Activated CD4-positive, alpha-beta T cell treated with anti-CD3 and anti-CD28 coated beads, Interleukin-2, amount 50 U/mL, for 1 hour (primary cell): Measurements from ENCODE around the gene MED27.

Experiments
- DNase-seq: peaks from one replicate; pipeline ENCODE4 v3.0.0-alpha.2; 2020

Gene MED27

DNA sequence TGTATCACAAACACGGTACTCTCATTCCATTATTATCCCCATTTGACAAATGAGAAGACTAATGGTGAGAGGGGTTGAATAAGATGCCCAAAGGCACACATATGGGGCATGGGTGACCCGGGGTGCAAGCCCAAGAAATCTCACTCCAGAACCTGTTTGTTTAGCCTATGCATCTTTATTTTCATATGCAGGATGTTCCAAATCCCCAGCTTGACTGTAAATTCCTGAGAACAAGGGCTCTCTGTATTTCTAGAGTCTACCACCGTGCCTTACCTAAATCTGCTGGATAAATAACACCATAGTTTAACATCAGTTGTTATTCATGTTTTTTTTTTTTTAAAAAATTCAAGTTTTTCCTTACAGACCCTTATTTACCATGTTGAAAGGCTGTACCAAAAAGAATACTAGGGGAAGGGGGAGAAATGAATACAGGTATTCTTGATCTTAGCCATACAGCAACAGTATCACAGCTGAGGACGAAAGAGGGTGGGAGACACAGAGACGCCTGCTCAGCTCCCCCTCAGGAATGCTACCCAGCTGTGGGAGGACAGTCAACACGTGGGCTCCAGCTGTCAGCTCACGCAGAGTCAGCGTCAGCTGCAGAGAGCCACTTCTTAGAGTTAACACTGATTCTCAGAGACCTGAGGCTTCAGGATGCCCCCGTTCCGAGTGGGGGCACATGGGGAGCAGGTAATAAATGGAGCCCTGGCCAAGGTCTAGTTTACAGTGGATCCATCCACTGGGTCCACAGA, 86.6 kb downstream of the MED27 start:
- DNase-seq: no peak

- DNase-seq: no peak
Measured at GRCh38 chr9:131987232-131987631, 92.4 kb downstream of the MED27 start.

DNA sequence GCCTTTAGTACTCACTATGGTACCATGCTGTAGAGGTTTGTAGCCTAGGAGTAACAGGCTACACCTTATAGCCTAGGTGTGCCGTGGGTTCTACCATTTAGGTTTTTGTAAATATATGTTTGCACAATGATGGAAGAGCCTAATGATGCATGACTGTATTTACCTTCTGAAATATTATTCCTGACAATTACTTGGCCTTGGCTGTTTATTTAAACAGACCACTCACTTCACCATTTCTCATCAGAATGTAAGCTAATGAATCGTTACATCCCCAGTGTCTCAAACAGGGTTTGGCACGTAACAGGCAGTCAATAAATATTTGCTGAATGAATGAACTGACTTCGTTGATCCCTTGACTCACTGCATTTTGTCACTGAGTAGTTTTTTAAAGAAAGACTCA, 93.1 kb downstream of the MED27 start:
- no peak for DNase-seq

- DNase-seq: no peak
Measured at GRCh38 chr9:131986089-131986488, 93.6 kb downstream of the MED27 start.

DNA sequence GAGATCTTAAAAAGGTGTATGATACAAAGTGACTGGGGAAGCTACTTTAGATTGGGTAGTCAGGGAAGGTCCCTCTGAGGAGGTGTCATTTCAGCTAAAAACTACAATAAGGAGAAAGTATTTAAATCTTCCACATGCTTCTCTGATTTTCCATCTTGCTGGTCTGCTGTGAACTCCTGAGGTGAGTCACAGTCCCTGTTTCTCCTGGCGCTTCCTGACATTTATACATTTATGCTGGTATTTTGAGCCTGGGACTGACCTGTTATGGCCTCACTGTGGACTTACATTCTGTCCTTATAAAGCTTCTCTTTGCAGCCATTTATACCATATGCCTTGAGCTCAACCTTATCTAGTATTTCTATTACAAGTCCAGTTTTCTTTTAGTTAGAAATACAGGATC, 95.1 kb downstream of the MED27 start:
- DNase-seq: no peak

DNA sequence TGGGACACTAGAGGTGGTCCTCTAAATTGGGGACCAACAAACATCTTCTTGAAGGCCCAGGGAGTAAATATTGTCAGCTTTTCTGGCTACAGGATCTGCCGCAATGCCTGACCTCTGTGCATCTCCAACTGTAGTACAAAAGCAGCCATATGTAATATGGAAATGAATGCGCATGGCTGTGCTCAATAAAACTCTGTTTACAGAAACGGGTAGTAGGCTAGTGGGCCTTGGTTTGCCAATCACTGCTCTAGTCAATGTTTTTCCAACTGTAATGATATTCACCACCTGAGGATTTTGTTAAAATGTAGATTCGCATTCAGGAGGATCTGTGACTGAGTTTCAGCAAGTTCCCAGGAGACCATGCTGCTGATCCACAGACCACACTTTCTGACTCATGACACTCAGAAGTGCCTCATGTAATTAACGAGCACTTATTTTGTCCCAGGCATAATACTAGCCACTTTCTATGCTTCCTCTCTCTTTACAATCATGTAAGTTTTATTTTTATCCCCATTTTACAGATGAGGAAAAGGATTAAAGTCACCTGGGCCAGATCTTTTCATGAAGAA, 96.9 kb downstream of the MED27 start:
- DNase-seq: no peak

- no peak for DNase-seq
Measured at GRCh38 chr9:131982102-131982501, 97.6 kb downstream of the MED27 start.

GRCh38 chr9:131981116-131981776, 98.4 kb downstream of the MED27 start:
- DNase-seq: no peak

GRCh38 chr9:131980267-131981016, 99.2 kb downstream of the MED27 start:
- DNase-seq: no peak

- no peak for DNase-seq
Measured at GRCh38 chr9:131977109-131977838, 102.4 kb downstream of the MED27 start.

- DNase-seq: no peak
Measured at GRCh38 chr9:131976157-131977108, 103.2 kb downstream of the MED27 start.

DNA sequence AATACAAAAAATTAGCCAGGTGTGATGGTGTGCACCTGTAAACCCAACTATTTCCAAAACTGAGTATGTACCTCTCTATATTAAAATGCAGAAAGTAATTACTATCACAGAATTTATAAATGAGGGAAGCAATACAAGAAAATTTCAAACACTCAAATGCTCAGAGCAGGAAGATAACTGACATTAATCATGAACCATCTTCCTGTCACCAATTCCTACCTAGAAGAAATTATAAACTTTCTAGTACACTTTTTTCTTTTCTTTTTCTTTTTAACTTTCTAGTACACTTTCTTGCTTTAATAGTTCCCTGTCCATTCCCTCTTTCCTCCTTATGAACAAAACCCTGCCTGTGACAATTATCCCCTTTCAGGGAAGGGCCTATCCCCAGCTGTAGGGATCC, 106.8 kb downstream of the MED27 start:
- no peak for DNase-seq

- DNase-seq: no peak
Measured at GRCh38 chr9:131971482-131972074, 108.1 kb downstream of the MED27 start.

DNA sequence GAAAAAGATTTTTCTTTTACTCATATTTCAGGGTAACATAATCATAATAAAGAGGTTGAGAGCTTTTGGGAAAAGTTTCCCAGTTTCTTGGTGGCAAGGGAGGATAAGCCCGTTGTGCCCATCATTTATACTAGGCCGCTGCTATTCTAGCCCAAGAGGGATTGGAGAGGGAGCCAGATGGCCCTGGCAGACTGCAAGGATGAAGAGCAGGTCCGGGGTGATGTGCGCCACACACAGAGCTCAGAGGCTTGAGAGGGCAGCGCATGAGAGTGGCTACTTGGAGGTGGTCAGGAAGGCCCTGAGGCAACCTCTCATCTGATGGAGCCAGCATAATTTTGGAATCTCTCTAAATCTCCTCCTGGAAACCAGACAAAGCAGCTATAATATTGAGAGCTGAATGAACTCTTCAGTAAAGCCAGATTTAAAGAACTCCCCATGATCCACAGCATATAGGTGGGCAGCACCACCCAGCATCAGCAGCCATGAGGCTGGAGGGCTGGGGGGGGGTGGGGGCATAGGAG, 110.1 kb downstream of the MED27 start:
- DNase-seq: no peak

GRCh38 chr9:131968632-131969031, 111.0 kb downstream of the MED27 start:
- DNase-seq: no peak

GRCh38 chr9:131965841-131966240, 113.8 kb downstream of the MED27 start:
- DNase-seq: no peak

GRCh38 chr9:131965103-131965502, 114.6 kb downstream of the MED27 start:
- no peak for DNase-seq

GRCh38 chr9:131963072-131964030, 116.3 kb downstream of the MED27 start:
- DNase-seq: no peak

DNA sequence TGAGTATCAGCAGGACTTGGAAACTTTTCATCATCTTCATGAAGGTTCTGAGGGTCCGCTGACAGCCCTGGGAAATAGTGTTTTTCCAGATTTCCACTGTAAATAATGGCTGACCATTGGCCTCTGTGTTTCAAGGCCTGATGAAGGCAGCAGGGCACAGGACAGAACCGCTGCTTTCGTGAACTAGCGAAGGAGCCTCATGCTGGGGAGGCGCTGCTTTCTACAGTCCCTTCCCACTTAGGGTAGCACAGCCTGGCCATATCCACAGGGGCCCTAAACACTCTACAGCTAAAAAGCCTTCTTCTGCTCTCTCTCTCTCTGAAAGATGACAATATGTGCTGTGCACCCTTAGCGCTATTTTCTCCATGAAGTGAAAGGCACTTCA, 118.2 kb downstream of the MED27 start:
- DNase-seq: no peak
